GM12878 (cell line): ENCODE data around the gene DMKN. TPM values are rescaled to one million over a fixed set of nuclear protein-coding genes. Genes with fewer than 3 reads are reported as not detected.

ENCODE experiments used
- ASH2L ChIP-seq: fragments of 300-600, 200-600 bp; sonication (generic); IDR thresholded peaks from 2 replicates; pipeline ENCODE4 v1.6.1; 2017; ENCODE audit warnings: low read depth, mild to moderate bottlenecking, borderline replicate concordance
- BHLHE40 ChIP-seq, 2 experiments: fragments of 450-650 bp in 1 of 2; IDR thresholded peaks; 2 replicates each; pipeline ENCODE4 v1.6.1; 2011 to 2017; ENCODE audit warnings: low read depth in 2 of 2, borderline replicate concordance in 1 of 2, improper control_type of control experiment in 1 of 2, low read length in 1 of 2, mild to moderate bottlenecking in 1 of 2
- BMI1 ChIP-seq: fragments of 450-650 bp; IDR thresholded peaks from 2 replicates; pipeline ENCODE4 v1.6.1; 2016; ENCODE audit warnings: mild to moderate bottlenecking, moderate library complexity, borderline replicate concordance
- CEBPB ChIP-seq, 2 experiments: fragments of 150-350 bp in 1 of 2; IDR thresholded peaks; 2 replicates each; pipeline ENCODE4 v1.6.1; 2012 to 2014; ENCODE audit warnings: low read depth in 2 of 2, low read length in 2 of 2, borderline replicate concordance in 1 of 2, inconsistent platforms in 1 of 2
- CHD2 ChIP-seq: IDR thresholded peaks from 2 replicates; pipeline ENCODE4 v1.6.1; 2011; ENCODE audit warnings: low read depth, low read length, improper control_type of control experiment, borderline replicate concordance
- ESRRA ChIP-seq: IDR thresholded peaks from 2 replicates; pipeline ENCODE4 v1.6.1; 2012; ENCODE audit warnings: mild to moderate bottlenecking, low read length, improper control_type of control experiment
- FOXM1 ChIP-seq: IDR thresholded peaks from 2 replicates; pipeline ENCODE4 v1.6.1; 2012; ENCODE audit warnings: low read depth, mild to moderate bottlenecking, inconsistent platforms, low read length, moderate library complexity
- IKZF2 ChIP-seq, 2 experiments: fragments of 450-650 bp; IDR thresholded peaks; 2 replicates each; pipeline ENCODE4 v1.6.1; 2017; ENCODE audit warnings: mild to moderate bottlenecking in 2 of 2, moderate library complexity in 2 of 2
- NBN ChIP-seq: fragments of 450-650 bp; IDR thresholded peaks from 2 replicates; pipeline ENCODE4 v1.6.1; 2016
- PAX5 ChIP-seq: IDR thresholded peaks from 2 replicates; pipeline ENCODE4 v1.6.1; 2011; ENCODE audit warnings: low read depth, low read length, borderline replicate concordance
- PAX8 ChIP-seq: fragments of 450-650 bp; IDR thresholded peaks from 2 replicates; pipeline ENCODE4 v1.6.1; 2017; ENCODE audit warnings: mild to moderate bottlenecking, moderate library complexity
- POLR2AphosphoS2 ChIP-seq: IDR thresholded peaks from 2 replicates; pipeline ENCODE4 v1.6.1; 2011; ENCODE audit warnings: low read depth, mild to moderate bottlenecking, low read length, improper control_type of control experiment, moderate library complexity
- POLR2AphosphoS5 ChIP-seq: IDR thresholded peaks from 2 replicates; pipeline ENCODE4 v1.6.1; 2011; ENCODE audit warnings: mild to moderate bottlenecking, low read length, inconsistent platforms
- POU2F2 ChIP-seq: IDR thresholded peaks from 3 replicates; pipeline ENCODE4 v1.6.1; 2011; ENCODE audit warnings: low read depth, mild to moderate bottlenecking, low read length, borderline replicate concordance
- RAD21 ChIP-seq: IDR thresholded peaks from 2 replicates; pipeline ENCODE4 v1.6.1; 2011; ENCODE audit warnings: mild to moderate bottlenecking, low read depth, low read length, moderate library complexity; ENCODE audit not compliant: insufficient read depth
- RUNX3 ChIP-seq: IDR thresholded peaks from 2 replicates; pipeline ENCODE4 v1.6.1; 2012; ENCODE audit warnings: low read length, inconsistent platforms
- TCF12 ChIP-seq: IDR thresholded peaks from 2 replicates; pipeline ENCODE4 v1.6.1; 2011; ENCODE audit warnings: low read depth, mild to moderate bottlenecking, low read length
- YY1 ChIP-seq: IDR thresholded peaks from 2 replicates; pipeline ENCODE4 v1.6.1; 2011; ENCODE audit warnings: low read depth, mild to moderate bottlenecking, low read length
- ZNF24 ChIP-seq: fragments of 450-650 bp; IDR thresholded peaks from 2 replicates; pipeline ENCODE4 v1.6.1; 2017; ENCODE audit warnings: antibody characterized with exemption, mild to moderate bottlenecking
- ZNF274 ChIP-seq: IDR thresholded peaks from one replicate; pipeline ENCODE4 v1.8.0; 2011; ENCODE audit not compliant: insufficient read length, insufficient read depth
- ZSCAN29 ChIP-seq: fragments of 450-650 bp; IDR thresholded peaks from 2 replicates; pipeline ENCODE4 v1.6.1; 2017; ENCODE audit warnings: mild to moderate bottlenecking, moderate library complexity
- polyA plus RNA-seq, 11 experiments: library from polyadenylated mRNA; depleted of rRNA in 4 of 11; unstranded in 6 of 11; stranded (reverse) in 5 of 11; fragments of >200 nt; fragmentation: Nextera tagmentation in 4 of 11; fragmentation: Illumina TruSeq in 1 of 11; extraction: Ambion mirVana in 4 of 11; extraction: Trizol in 1 of 11; gene quantifications; 1 replicate in 1 of 11; 2 replicates in 10 of 11; pipeline versions ENCODE4 v1.2.1 to v1.2.3, GENCODE V29; 2011 to 2016; ENCODE audit warnings: inconsistent platforms in 2 of 11, missing spikeins in 2 of 11, low read depth in 1 of 11
- total RNA-seq, 4 experiments: library from RNA; depleted of rRNA in 3 of 4; stranded (reverse); fragments of >200 nt in 3 of 4; fragmentation: Illumina TruSeq in 1 of 4; extraction: Trizol in 1 of 4; gene quantifications; 2 replicates each; pipeline versions ENCODE4 v1.2.1 to v1.2.3, GENCODE V29; 2013 to 2021
- TF ChIP-seq, protein P1 (sequence below): fragments of 450-650 bp; IDR thresholded peaks from 2 replicates; pipeline ENCODE4 v1.6.1; 2017; ENCODE audit warnings: mild to moderate bottlenecking, low read depth, inconsistent platforms; ENCODE audit not compliant: poor library complexity, severe bottlenecking
- TF ChIP-seq, protein P2 (sequence below): IDR thresholded peaks from 2 replicates; pipeline ENCODE4 v1.6.1; 2011; ENCODE audit warnings: borderline replicate concordance, low read depth, mild to moderate bottlenecking, moderate library complexity, low read length; ENCODE audit not compliant: insufficient read depth, poor library complexity, severe bottlenecking
- TF ChIP-seq, protein P3 (sequence below): IDR thresholded peaks from 2 replicates; pipeline ENCODE4 v1.6.1; 2011; ENCODE audit warnings: mild to moderate bottlenecking, low read depth, low read length, moderate library complexity; ENCODE audit not compliant: insufficient replicate concordance
- TF ChIP-seq, protein P4 (sequence below): IDR thresholded peaks from 2 replicates; pipeline ENCODE4 v1.6.1; 2011; ENCODE audit warnings: low read depth, low read length, improper control_type of control experiment, borderline replicate concordance

The DMKN gene
- total and polyA plus RNA-seq, 10 of the 15 experiments (the other 5 are each of a cell fraction or from before 2014, with no cell fraction given) = 36.4 to 114 (median 58.6) TPM

DNA sequence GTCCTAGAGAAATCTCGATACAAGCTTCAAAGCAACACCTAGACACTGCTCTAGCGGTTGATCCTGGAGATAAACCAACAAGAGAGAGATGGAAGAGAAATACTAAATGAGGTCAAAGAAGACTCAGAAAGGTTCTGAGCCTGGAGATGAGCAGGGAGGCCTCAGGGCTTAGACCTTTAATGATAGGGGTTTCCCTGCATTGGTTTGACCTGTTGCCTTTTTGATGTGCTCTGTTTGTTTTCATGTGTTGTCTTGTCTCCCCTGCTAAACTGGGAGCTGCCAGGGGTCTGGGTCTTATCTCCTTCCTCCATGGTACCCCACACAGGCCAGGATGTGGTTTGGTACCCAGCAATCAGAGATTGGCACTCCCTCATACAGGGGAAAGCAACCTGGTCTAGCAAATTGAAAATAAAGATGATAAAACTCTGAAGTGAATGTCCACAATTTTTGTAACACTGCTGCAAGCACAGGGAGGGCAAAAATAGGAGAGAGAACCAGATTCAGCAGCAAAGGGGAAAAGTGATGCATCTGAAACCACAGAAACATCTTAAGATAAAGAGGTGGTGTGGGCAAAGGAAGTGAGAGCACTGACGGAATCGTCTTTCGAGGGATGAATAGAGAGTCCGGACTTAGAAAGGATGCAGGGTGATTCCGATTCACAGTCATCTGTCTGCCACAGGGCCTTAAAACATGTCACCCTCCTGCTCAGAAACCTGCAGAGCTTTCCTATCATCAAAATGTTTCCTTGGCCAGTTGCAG is 61.9 kb downstream of the DMKN start (continued):
- no peak for TF ChIP-seq ZNF274
- peak in 1 of 2 experiments; percentile 32; a peak in 1 of 4 replicates for TF ChIP-seq CEBPB (IDR thresholded peaks at IDR 0.05; ENCODE audit: borderline replicate concordance in 1 of 2, low read depth in 2 of 2, low read length in 2 of 2)
- 0 out of 2 replicates have a peak, but pooled peaks have one; percentile 58 for TF ChIP-seq FOXM1
- TF ChIP-seq TCF12 = 0 out of 2 replicates have a peak, but pooled peaks have one; percentile 3
- peak; percentile 3; the same call in 1 of the 2 replicates for TF ChIP-seq RAD21
- no peak for TF ChIP-seq ZNF24
- TF ChIP-seq RUNX3 = peak; percentile 97
- TF ChIP-seq, protein P1, sequence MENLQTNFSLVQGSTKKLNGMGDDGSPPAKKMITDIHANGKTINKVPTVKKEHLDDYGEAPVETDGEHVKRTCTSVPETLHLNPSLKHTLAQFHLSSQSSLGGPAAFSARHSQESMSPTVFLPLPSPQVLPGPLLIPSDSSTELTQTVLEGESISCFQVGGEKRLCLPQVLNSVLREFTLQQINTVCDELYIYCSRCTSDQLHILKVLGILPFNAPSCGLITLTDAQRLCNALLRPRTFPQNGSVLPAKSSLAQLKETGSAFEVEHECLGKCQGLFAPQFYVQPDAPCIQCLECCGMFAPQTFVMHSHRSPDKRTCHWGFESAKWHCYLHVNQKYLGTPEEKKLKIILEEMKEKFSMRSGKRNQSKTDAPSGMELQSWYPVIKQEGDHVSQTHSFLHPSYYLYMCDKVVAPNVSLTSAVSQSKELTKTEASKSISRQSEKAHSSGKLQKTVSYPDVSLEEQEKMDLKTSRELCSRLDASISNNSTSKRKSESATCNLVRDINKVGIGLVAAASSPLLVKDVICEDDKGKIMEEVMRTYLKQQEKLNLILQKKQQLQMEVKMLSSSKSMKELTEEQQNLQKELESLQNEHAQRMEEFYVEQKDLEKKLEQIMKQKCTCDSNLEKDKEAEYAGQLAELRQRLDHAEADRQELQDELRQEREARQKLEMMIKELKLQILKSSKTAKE = peak; percentile 86
- TF ChIP-seq ZSCAN29 = no peak
- peak; percentile 26 to 46; a peak in 2 of 4 replicates for TF ChIP-seq BHLHE40 (IDR thresholded peaks at IDR 0.05; ENCODE audit: borderline replicate concordance in 1 of 2, low read depth in 2 of 2, low read length in 1 of 2)
- peak; percentile 94 to 95 for TF ChIP-seq IKZF2 (IDR thresholded peaks at IDR 0.05)
- no peak for TF ChIP-seq POLR2AphosphoS5
- TF ChIP-seq POU2F2 = peak; percentile 65; the same call in 1 of the 3 replicates
- no peak for TF ChIP-seq CHD2
- TF ChIP-seq, protein P2, sequence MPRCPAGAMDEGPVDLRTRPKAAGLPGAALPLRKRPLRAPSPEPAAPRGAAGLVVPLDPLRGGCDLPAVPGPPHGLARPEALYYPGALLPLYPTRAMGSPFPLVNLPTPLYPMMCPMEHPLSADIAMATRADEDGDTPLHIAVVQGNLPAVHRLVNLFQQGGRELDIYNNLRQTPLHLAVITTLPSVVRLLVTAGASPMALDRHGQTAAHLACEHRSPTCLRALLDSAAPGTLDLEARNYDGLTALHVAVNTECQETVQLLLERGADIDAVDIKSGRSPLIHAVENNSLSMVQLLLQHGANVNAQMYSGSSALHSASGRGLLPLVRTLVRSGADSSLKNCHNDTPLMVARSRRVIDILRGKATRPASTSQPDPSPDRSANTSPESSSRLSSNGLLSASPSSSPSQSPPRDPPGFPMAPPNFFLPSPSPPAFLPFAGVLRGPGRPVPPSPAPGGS = peak; percentile 62
- no peak for TF ChIP-seq PAX8
- no peak for TF ChIP-seq ASH2L
- peak; percentile 66; the same call in 1 of the 2 replicates for TF ChIP-seq PAX5
- TF ChIP-seq, protein P3, sequence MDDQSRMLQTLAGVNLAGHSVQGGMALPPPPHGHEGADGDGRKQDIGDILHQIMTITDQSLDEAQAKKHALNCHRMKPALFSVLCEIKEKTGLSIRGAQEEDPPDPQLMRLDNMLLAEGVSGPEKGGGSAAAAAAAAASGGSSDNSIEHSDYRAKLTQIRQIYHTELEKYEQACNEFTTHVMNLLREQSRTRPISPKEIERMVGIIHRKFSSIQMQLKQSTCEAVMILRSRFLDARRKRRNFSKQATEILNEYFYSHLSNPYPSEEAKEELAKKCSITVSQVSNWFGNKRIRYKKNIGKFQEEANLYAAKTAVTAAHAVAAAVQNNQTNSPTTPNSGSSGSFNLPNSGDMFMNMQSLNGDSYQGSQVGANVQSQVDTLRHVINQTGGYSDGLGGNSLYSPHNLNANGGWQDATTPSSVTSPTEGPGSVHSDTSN = no peak
- 0 out of 2 replicates have a peak, but pooled peaks have one; percentile 43 for TF ChIP-seq NBN
- no peak; the same call in 1 of the 2 replicates for TF ChIP-seq BMI1
- no peak for TF ChIP-seq POLR2AphosphoS2
- TF ChIP-seq YY1 = 0 out of 2 replicates have a peak, but pooled peaks have one; percentile 25
- TF ChIP-seq ESRRA = no peak
- TF ChIP-seq, protein P4, sequence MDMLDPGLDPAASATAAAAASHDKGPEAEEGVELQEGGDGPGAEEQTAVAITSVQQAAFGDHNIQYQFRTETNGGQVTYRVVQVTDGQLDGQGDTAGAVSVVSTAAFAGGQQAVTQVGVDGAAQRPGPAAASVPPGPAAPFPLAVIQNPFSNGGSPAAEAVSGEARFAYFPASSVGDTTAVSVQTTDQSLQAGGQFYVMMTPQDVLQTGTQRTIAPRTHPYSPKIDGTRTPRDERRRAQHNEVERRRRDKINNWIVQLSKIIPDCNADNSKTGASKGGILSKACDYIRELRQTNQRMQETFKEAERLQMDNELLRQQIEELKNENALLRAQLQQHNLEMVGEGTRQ = no peak
